Measurements from ENCODE around the gene BARX1.

DNA sequence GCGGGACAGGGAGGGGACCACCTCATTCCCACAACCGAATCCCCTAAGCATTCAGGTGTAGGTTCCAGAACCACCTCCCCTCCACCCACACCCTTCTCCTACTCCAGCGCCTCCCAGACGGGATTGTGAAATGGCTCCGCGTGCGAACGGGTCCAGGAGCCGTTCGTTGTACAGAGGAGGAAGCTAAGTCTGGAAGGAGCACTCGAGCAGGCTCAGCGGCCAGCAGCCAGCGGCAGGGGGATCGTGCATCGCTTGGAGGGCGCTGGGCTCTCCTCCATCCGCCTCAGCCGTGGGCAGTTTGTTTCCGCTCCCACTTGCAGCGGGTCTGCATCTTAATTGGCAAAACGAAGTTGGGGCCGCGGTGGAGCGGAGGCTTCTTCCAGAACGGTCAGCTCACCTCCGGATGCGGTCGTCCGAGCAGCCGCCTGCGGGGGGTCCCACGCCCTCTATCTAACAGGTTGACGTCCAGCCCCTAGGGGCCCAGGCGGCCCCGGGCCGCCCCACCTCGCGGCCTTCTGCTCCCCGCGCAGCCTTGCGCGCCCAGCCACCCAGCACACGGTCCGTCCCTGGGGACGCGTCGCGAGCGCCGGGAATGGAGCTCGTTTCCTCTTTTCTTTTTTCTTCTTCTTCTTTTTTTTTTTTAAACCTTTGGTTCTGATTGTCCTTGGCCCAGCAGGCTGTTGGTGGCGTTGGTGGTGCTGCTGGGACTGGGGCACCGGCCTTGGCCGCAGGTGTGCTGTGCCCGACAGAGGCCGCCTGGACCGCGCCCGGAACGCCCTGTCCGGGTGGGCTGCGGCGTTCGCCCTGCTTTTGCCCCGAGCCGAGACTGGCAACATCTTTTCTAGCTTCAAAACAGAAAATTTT lies 3.9 kb upstream of the BARX1 start:
- TF ChIP-seq RAD21 (conservative IDR thresholded peaks at IDR 0.05) = no peak
- TF ChIP-seq, protein P1, sequence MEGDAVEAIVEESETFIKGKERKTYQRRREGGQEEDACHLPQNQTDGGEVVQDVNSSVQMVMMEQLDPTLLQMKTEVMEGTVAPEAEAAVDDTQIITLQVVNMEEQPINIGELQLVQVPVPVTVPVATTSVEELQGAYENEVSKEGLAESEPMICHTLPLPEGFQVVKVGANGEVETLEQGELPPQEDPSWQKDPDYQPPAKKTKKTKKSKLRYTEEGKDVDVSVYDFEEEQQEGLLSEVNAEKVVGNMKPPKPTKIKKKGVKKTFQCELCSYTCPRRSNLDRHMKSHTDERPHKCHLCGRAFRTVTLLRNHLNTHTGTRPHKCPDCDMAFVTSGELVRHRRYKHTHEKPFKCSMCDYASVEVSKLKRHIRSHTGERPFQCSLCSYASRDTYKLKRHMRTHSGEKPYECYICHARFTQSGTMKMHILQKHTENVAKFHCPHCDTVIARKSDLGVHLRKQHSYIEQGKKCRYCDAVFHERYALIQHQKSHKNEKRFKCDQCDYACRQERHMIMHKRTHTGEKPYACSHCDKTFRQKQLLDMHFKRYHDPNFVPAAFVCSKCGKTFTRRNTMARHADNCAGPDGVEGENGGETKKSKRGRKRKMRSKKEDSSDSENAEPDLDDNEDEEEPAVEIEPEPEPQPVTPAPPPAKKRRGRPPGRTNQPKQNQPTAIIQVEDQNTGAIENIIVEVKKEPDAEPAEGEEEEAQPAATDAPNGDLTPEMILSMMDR (IDR thresholded peaks at IDR 0.05; ENCODE audit: poor library complexity, severe bottlenecking) = peak; percentile 19
- TF ChIP-seq EZH2 (IDR thresholded peaks at IDR 0.05; ENCODE audit: borderline replicate concordance, insufficient read depth, low read length, poor library complexity, severe bottlenecking) = peak; percentile 31
- TF ChIP-seq EP300 (conservative IDR thresholded peaks at IDR 0.05; ENCODE audit: poor library complexity, severe bottlenecking) = no peak
- TF ChIP-seq POLR2AphosphoS5 (IDR thresholded peaks at IDR 0.05) = peak; percentile 95
- TF ChIP-seq TAF1 (IDR thresholded peaks at IDR 0.05; ENCODE audit: low read depth) = no peak
- TF ChIP-seq, protein P2, sequence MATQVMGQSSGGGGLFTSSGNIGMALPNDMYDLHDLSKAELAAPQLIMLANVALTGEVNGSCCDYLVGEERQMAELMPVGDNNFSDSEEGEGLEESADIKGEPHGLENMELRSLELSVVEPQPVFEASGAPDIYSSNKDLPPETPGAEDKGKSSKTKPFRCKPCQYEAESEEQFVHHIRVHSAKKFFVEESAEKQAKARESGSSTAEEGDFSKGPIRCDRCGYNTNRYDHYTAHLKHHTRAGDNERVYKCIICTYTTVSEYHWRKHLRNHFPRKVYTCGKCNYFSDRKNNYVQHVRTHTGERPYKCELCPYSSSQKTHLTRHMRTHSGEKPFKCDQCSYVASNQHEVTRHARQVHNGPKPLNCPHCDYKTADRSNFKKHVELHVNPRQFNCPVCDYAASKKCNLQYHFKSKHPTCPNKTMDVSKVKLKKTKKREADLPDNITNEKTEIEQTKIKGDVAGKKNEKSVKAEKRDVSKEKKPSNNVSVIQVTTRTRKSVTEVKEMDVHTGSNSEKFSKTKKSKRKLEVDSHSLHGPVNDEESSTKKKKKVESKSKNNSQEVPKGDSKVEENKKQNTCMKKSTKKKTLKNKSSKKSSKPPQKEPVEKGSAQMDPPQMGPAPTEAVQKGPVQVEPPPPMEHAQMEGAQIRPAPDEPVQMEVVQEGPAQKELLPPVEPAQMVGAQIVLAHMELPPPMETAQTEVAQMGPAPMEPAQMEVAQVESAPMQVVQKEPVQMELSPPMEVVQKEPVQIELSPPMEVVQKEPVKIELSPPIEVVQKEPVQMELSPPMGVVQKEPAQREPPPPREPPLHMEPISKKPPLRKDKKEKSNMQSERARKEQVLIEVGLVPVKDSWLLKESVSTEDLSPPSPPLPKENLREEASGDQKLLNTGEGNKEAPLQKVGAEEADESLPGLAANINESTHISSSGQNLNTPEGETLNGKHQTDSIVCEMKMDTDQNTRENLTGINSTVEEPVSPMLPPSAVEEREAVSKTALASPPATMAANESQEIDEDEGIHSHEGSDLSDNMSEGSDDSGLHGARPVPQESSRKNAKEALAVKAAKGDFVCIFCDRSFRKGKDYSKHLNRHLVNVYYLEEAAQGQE (IDR thresholded peaks at IDR 0.05; ENCODE audit: borderline replicate concordance) = no peak
- TF ChIP-seq SMC3 (conservative IDR thresholded peaks at IDR 0.05; ENCODE audit: poor library complexity) = no peak
- no peak for TF ChIP-seq MXI1 (conservative IDR thresholded peaks at IDR 0.05; ENCODE audit: poor library complexity, severe bottlenecking)

Data from neural cell (in vitro differentiated cells).